RWPE2 (cell line): ENCODE results near the gene AHDC1.

Source experiments
- ATAC-seq: fragments of 200-7000 bp; cut with Tn5 transposase; 3 replicates; pipeline ENCODE4 v1.9.1; 2021; ENCODE audit warnings: low read depth
- DNase-seq: peaks from one replicate; pipeline ENCODE4 v3.0.0-alpha.2; 2020; ENCODE audit warnings: low spot score
- H3K27ac ChIP-seq: fragments of 450-650 bp; 2 replicates; pipeline ENCODE4 v1.5.1; 2017; ENCODE audit warnings: mild to moderate bottlenecking; ENCODE audit not compliant: poor library complexity, severe bottlenecking
- H3K27me3 ChIP-seq: fragments of 250-450 bp; sonication (Bioruptor Pico); 2 replicates; pipeline ENCODE4 v1.5.1; 2021; ENCODE audit warnings: mild to moderate bottlenecking, moderate library complexity; ENCODE audit not compliant: insufficient read depth, poor library complexity, severe bottlenecking
- H3K36me3 ChIP-seq: fragments of 250-450 bp; sonication (Bioruptor Pico); 2 replicates; pipeline ENCODE4 v1.5.1; 2020; ENCODE audit warnings: low read depth, mild to moderate bottlenecking, moderate library complexity
- H3K4me1 ChIP-seq: fragments of 250-450 bp; sonication (Bioruptor Pico); 2 replicates; pipeline ENCODE4 v1.5.1; 2021; ENCODE audit warnings: mild to moderate bottlenecking, moderate library complexity; ENCODE audit not compliant: insufficient read depth, poor library complexity, severe bottlenecking
- H3K4me3 ChIP-seq: fragments of 250-450 bp; sonication (Bioruptor Pico); 2 replicates; pipeline ENCODE4 v1.5.1; 2021; ENCODE audit warnings: mild to moderate bottlenecking, moderate library complexity; ENCODE audit not compliant: severe bottlenecking
- H3K9me3 ChIP-seq: fragments of 250-450 bp; sonication (Bioruptor Pico); 2 replicates; pipeline ENCODE4 v1.5.1; 2021; ENCODE audit warnings: mild to moderate bottlenecking, moderate library complexity; ENCODE audit not compliant: severe bottlenecking
- CTCF ChIP-seq: fragments of 450-650 bp; IDR thresholded peaks from one replicate; pipeline ENCODE4 v1.5.1; 2017; ENCODE audit warnings: mild to moderate bottlenecking, moderate library complexity; ENCODE audit not compliant: poor library complexity, severe bottlenecking

The AHDC1 gene

GRCh38 chr1:27616441-27616840 is 12.5 kb upstream of the AHDC1 start:
- Histone ChIP-seq H3K27me3 (no peaks in the 10 kb centered on the region), H3K27ac (no peak overlapping the region), H3K36me3 (no peaks in the 10 kb centered on the region), H3K4me1 (no peaks in the 10 kb centered on the region), H3K4me3 (no peak overlapping the region), H3K9me3 (no peaks in the 10 kb centered on the region)
- DNase-seq (no peak), ATAC-seq (no peak)
- TF ChIP-seq CTCF = no peak

- Histone ChIP-seq H3K27me3 (no peaks in the 10 kb centered on the region), H3K4me3 (no peak overlapping the region), H3K9me3 (no peaks in the 10 kb centered on the region), H3K36me3 (no peaks in the 10 kb centered on the region), H3K4me1 (no peaks in the 10 kb centered on the region), H3K27ac (no peak overlapping the region)
- ATAC-seq (no peak), DNase-seq (no peak)
- TF ChIP-seq CTCF = no peak
Observed at GRCh38 chr1:27615346-27616192, 11.6 kb upstream of the AHDC1 start.

DNA sequence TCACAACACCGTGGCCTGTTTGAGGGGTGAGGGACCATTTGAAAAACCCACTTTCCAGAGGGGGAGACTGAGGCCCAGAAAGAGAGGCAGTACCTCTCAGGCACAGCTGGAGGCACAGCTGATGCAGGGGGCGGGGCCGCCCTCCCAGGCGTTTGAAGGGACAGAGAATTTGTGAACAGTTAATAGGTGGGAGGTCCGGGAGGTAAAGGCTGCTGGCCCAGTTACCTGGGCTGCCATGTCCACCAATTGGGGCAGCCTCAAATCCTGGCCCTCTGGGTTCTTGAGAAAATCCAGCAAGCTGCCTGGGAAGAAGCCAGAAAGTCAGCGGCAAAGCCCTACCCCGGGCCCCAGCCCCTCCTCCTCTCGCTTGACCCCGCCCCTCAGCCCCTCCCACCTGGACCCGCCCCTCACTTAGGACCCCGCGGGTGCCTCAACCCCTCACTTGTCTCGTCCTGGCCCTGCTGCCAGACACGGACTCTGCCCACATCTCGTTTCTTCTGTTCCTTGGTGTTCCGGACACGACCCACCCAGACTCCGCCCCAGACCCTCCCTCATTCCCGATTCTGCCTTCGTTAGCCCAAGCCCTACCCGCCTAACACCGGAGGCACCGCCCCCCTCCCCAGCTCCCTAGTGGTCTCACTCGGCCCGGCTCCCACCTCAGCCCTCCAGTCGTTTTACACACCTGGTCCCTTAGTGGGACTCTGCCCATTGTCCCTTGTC is 10.8 kb upstream of the AHDC1 start:
- TF ChIP-seq CTCF = no peak
- H3K27ac ChIP-seq = no peak overlapping the region
- no peaks in the 10 kb centered on the region for H3K4me1 ChIP-seq
- no peaks in the 10 kb centered on the region for H3K9me3 ChIP-seq
- ATAC-seq = no peak
- H3K36me3 ChIP-seq = no peaks in the 10 kb centered on the region
- no peak overlapping the region for H3K4me3 ChIP-seq
- no peaks in the 10 kb centered on the region for H3K27me3 ChIP-seq
- no peak for DNase-seq

- Histone ChIP-seq H3K4me1 (no peaks in the 10 kb centered on the region), H3K27me3 (no peaks in the 10 kb centered on the region), H3K36me3 (no peaks in the 10 kb centered on the region), H3K9me3 (no peaks in the 10 kb centered on the region), H3K4me3 (no peak overlapping the region), H3K27ac (no peak overlapping the region)
- no peak for TF ChIP-seq CTCF
- ATAC-seq = no peak
- no peak for DNase-seq
Observed at GRCh38 chr1:27614043-27614624, 10.2 kb upstream of the AHDC1 start.

DNA sequence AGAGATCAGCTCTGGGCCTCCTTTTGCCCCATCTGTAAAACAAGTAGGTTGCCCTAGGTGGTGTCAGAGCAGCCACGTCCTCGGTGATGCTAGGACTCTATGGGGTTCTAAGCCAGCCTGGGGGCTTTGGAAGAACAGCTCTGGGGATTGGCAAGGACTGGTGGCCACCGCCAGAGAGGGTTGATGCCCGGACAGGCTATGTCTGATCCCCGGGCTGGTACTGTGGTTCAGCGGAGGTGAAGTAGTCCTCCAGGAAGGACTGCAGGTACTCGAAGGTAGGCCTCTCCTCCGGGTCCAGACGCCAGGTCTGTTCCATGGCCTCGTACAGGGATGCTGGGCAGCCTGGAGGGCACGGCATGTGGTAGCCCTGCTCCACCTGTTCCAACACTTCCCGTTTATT is 8.8 kb upstream of the AHDC1 start:
- H3K36me3 ChIP-seq = no peaks in the 10 kb centered on the region
- H3K9me3 ChIP-seq = no peaks in the 10 kb centered on the region
- H3K4me1 ChIP-seq = no peaks in the 10 kb centered on the region
- H3K27ac ChIP-seq = no peak overlapping the region
- no peak for DNase-seq
- ATAC-seq = no peak
- no peaks in the 10 kb centered on the region for H3K27me3 ChIP-seq
- no peak overlapping the region for H3K4me3 ChIP-seq
- TF ChIP-seq CTCF = no peak
